Activated CD8-positive, alpha-beta T cell treated with anti-CD3 and anti-CD28 coated beads for 36 hours (primary cell): Measurements from ENCODE around the gene NSDHL. TPM values are rescaled to one million over a fixed set of nuclear protein-coding genes. Genes with fewer than 3 reads are reported as not detected.

Experiments used
- ATAC-seq: fragments of 200-7000 bp; cut with Tn5 transposase; one replicate; pipeline ENCODE4 v1.10.0; 2021; ENCODE audit warnings: mild to moderate bottlenecking, moderate library complexity
- CTCF ChIA-PET: fragments of 350-600 bp; sonication (Branson Sonifier 250); formaldehyde crosslinking; loops from one replicate; lab custom pipeline; 2021; ENCODE audit warnings: antibody characterized with exemption; lab: Charles Lee
- POLR2A ChIA-PET: fragments of 350-600 bp; sonication (Branson Sonifier 250); formaldehyde crosslinking; loops from one replicate; lab custom pipeline; 2021; ENCODE audit warnings: antibody characterized with exemption; lab: Charles Lee
- DNase-seq: peaks from one replicate; pipeline ENCODE4 v3.0.0-alpha.2; 2020
- H3K27ac Mint-ChIP-seq: one replicate; pipeline ENCODE4 v1.8.0; 2021; ENCODE audit warnings: mild to moderate bottlenecking, mixed read lengths
- H3K27me3 Mint-ChIP-seq: one replicate; pipeline ENCODE4 v1.8.0; 2021; ENCODE audit warnings: mixed read lengths
- H3K36me3 Mint-ChIP-seq: one replicate; pipeline ENCODE4 v1.8.0; 2021; ENCODE audit warnings: low read depth, mixed read lengths
- H3K4me1 Mint-ChIP-seq: one replicate; pipeline ENCODE4 v1.8.0; 2021; ENCODE audit warnings: low read depth, mixed read lengths
- H3K4me3 Mint-ChIP-seq: one replicate; pipeline ENCODE4 v1.8.0; 2021; ENCODE audit warnings: mild to moderate bottlenecking, moderate library complexity, mixed read lengths
- H3K9me3 Mint-ChIP-seq: one replicate; pipeline ENCODE4 v1.8.0; 2021; ENCODE audit warnings: mixed read lengths
- intact Hi-C: fragments of 100-400 bp; cut with micrococcal nuclease; formaldehyde crosslinking; loops from one replicate; pipeline ENCODE4 v1.10.0; 2022
- total RNA-seq, 2 experiments: library from RNA; stranded (reverse); gene quantifications; one replicate each; pipeline ENCODE4 v1.2.3, GENCODE V29; 2021
- TF ChIP-seq, protein P1 (sequence below): fragments of 200-600 bp; IDR thresholded peaks from one replicate; pipeline ENCODE4 v1.8.0; 2022; ENCODE audit warnings: antibody characterized with exemption, mild to moderate bottlenecking

NSDHL gene
- total RNA-seq, 2 experiments from 2014 or later, result 15.0 to 15.8 TPM

DNA sequence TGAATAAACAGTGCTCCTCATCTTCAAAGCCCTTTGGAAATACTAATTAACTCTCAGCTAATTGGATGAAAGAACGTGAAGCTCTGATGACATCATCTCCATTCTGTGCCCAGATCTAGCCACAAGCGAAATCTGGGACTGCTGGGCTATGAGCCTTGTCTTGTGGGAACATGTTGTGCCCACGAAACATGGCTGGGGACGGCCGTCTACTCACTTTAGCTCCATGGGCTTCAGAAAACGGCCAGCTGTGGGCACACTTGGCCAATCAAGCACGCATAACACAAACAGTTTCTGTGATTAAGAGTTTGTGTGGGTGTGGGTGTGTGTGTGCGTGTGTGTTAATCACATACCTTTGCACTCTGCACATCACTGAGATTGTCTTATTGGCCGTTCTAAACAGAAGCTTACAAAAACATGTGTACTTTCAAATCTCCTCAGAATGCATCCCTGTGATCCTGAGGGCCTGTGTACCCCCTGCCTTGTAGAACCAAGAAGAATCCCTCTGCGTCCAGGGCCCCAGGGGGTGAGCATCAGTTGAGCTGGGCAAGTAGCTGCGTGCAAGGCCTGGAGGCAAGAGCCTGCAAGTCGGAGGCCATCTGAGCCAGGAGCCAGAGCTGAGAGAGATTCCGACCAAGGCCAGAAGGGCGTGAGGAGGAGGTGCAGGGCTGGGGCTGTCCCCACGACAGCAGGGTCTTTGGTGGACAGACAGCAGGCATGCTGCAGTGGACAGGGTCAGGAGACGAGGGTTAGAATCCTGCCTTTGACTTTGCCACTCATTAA, 48.3 kb downstream of the NSDHL start:
- DNase-seq (no peak), ATAC-seq (no peak)
- intact Hi-C loops, result no loop called here
- Mint-ChIP-seq H3K36me3 (no peaks in the 10 kb centered on the region), H3K4me1 (no peaks in the 10 kb centered on the region), H3K9me3 (no peaks in the 10 kb centered on the region), H3K27me3 (no peaks in the 10 kb centered on the region), H3K4me3 (no peak overlapping the region), H3K27ac (no peak overlapping the region)
- ChIA-PET CTCF (no interaction called here), POLR2A (no interaction called here)
- TF ChIP-seq, protein P1, sequence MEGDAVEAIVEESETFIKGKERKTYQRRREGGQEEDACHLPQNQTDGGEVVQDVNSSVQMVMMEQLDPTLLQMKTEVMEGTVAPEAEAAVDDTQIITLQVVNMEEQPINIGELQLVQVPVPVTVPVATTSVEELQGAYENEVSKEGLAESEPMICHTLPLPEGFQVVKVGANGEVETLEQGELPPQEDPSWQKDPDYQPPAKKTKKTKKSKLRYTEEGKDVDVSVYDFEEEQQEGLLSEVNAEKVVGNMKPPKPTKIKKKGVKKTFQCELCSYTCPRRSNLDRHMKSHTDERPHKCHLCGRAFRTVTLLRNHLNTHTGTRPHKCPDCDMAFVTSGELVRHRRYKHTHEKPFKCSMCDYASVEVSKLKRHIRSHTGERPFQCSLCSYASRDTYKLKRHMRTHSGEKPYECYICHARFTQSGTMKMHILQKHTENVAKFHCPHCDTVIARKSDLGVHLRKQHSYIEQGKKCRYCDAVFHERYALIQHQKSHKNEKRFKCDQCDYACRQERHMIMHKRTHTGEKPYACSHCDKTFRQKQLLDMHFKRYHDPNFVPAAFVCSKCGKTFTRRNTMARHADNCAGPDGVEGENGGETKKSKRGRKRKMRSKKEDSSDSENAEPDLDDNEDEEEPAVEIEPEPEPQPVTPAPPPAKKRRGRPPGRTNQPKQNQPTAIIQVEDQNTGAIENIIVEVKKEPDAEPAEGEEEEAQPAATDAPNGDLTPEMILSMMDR, result no peak

GRCh38 chrX:152881289-152881688, 50.4 kb downstream of the NSDHL start:
- DNase-seq (no peak), ATAC-seq (no peak)
- Mint-ChIP-seq H3K27me3 (peaks cover 2% of the 10 kb centered on the region), H3K27ac (no peak overlapping the region), H3K4me3 (no peak overlapping the region), H3K4me1 (no peaks in the 10 kb centered on the region), H3K36me3 (no peaks in the 10 kb centered on the region), H3K9me3 (no peaks in the 10 kb centered on the region)
- ChIA-PET POLR2A (no interaction called here), CTCF (no interaction called here)
- intact Hi-C loops, result no loop called here
- TF ChIP-seq, protein P1, result no peak

DNA sequence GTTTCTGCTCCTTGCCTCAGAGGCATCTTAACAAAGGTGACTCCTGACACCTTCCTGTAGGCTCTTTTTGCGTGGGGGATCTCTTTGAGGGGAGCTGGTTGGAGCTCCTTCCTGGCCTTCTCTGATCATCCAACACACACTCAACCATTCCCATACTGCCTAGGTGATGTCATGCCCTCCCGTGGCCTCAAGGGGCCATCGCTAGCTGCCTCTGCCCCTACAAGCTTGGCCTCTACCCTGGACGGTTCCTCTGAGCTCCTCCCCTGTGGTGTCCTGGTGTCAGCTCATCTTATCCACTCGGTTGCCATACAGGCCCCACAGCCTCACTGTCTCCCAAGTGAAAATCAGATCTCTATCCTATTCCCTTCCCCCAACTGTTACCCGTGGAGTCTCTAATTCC, 53.3 kb downstream of the NSDHL start:
- CTCF ChIA-PET, result interaction anchor here (1.4 kb wide), 1 partner anchor 21 kb away, joined by 3 read pairs; no protein-coding TSS in a partner anchor

DNA sequence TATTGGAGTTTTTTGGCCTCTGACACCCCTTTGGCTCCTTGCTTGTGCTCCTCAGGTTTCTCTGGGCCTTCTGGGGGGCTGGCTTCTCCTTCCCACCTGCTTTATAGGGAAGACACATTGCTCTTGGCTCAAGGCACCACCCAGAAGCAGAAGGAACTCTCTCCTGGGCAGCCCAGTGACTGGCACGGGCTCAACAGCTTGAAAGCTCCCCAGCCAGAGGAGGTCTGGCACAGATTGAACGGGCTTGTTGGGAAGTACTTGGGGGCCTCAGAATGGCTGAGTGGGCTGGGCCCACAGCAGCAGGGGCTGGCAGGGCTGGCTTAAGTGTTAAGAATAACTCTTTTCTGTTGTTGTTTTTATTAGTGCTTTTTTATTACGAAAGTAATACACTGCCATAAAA, 55.9 kb downstream of the NSDHL start:
- intact Hi-C loops, result no loop called here
- ATAC-seq, result no peak
- no peak for DNase-seq
- CTCF ChIA-PET, result no interaction called here
- no peaks in the 10 kb centered on the region for H3K4me1 Mint-ChIP-seq
- no peak overlapping the region for H3K27ac Mint-ChIP-seq
- POLR2A ChIA-PET, result no interaction called here
- H3K36me3 Mint-ChIP-seq, result no peaks in the 10 kb centered on the region
- H3K27me3 Mint-ChIP-seq, result peaks cover 18% of the 10 kb centered on the region
- H3K4me3 Mint-ChIP-seq, result no peak overlapping the region
- H3K9me3 Mint-ChIP-seq, result no peaks in the 10 kb centered on the region
- TF ChIP-seq, protein P1, result no peak

More for the DNA sequence above, 53.3 kb downstream of the NSDHL start:
- H3K4me1 Mint-ChIP-seq, result no peaks in the 10 kb centered on the region
- no peak overlapping the region for H3K4me3 Mint-ChIP-seq
- POLR2A ChIA-PET, result no interaction called here
- no peaks in the 10 kb centered on the region for H3K36me3 Mint-ChIP-seq
- no peak overlapping the region for H3K27ac Mint-ChIP-seq
- DNase-seq, result no peak
- peaks cover 4% of the 10 kb centered on the region for H3K27me3 Mint-ChIP-seq
- intact Hi-C loops, result no loop called here
- ATAC-seq, result no peak
- no peaks in the 10 kb centered on the region for H3K9me3 Mint-ChIP-seq
- TF ChIP-seq, protein P1, result no peak

DNA sequence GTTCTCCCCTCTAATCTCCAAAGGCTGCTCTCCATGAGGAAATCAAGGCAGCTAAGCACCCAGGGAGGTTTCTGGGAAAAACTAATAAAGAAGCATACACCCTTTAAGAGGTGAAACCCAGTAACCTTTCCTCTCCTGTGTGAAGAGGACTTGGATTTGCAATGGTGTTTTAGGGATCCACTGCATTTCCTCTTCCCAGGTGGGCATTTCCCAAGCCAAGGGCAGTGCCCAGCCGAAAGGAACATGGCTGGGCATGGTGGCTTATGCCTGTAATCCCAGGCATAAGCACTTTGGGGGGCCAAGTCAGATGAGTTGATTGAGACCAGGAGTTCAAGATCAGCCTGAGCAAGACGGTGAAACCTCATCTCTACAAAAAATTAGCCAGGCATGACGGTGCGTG, 61.6 kb downstream of the NSDHL start:
- ChIA-PET CTCF (no interaction called here), POLR2A (no interaction called here)
- intact Hi-C loops, result no loop called here
- no peaks in the 10 kb centered on the region for H3K9me3 Mint-ChIP-seq
- H3K4me3 Mint-ChIP-seq, result no peak overlapping the region
- no peak for ATAC-seq
- no peaks in the 10 kb centered on the region for H3K36me3 Mint-ChIP-seq
- H3K27ac Mint-ChIP-seq, result no peak overlapping the region
- H3K4me1 Mint-ChIP-seq, result no peaks in the 10 kb centered on the region
- TF ChIP-seq, protein P1, result no peak
- no peak for DNase-seq
- peaks cover 26% of the 10 kb centered on the region for H3K27me3 Mint-ChIP-seq
